Renal cortex interstitium (tissue), 11 donors: ENCODE results near the gene PVRIG. TPM values are rescaled to one million over a fixed set of nuclear protein-coding genes. Genes with fewer than 3 reads are reported as not detected.
"Not testable (repeated sequence)": the region's sequence is repeated elsewhere in the genome, so short reads cannot be mapped to it uniquely, and the experiment has no call there.

ENCODE experiments used
- DNase-seq, 11 donors: peaks; one replicate each; pipeline ENCODE4 v3.0.0-alpha.2; 2013; ENCODE audit warnings: low read depth in 9 of 11, low spot score in 4 of 11; ENCODE audit errors: extremely low read depth in 1 of 11
- polyA plus RNA-seq, 3 donors: library from polyadenylated mRNA; unstranded; fragments of 120-200 nt; gene quantifications; one replicate each; pipeline ENCODE4 v1.2.1, GENCODE V29; 2013; ENCODE audit not compliant: insufficient read length in 3 of 3

Gene PVRIG
- polyA plus RNA-seq, 3 donors, result 2.2 to 6.6 (median 5.2) TPM

- no peak for DNase-seq
Observed at GRCh38 chr7:100221767-100222444, 2.2 kb downstream of the PVRIG start.

GRCh38 chr7:100222445-100223132 lies 2.8 kb downstream of the PVRIG start:
- no peak for DNase-seq

DNA sequence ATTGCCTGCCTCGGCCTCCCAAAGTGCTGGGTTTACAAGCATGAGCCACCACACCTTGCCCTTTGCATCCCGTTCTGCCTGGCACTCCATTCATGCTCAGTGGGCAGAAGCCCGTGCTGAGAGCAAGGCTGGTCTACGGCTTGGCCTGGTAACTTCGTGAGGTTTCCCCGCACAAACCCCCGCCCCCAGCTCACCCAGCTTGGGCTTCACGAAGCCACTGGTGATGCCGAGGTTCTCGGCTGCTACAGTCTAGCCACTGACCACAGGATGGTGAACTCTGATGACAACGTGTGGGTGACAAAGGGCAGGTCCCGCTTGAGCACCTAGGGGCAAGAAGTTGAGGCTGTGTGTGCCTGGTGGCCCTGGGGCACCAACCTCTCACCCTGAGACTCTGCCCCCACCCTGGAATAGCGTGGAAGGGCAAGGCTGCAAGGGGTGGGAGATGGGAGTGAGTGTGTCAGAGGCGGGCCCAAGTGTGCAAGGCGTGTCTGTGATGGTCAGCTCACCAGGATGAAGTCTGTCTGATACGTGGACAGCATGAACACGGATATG lies 3.7 kb downstream of the PVRIG start:
- not testable (repeated sequence) for DNase-seq

DNA sequence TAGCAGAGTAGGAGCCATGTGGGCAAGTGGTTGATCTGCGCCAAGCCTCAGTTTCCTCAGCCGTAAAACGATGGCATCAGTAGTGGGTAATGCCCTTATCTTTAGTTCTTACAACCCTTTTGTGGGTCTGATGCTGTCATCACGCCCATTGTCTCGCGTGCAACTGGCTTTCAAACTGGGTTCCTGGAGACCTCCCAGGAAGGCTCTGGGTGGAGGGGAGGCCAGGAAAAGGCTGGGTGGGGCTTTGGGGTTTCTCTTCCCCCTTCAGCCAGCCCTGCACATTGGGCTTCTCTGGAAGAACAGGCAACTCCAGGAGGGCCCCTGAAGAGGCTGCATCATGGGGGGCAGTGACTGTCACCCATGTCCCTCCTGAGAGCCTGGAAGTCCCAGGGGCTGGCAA lies 5.1 kb downstream of the PVRIG start:
- DNase-seq, result not testable (repeated sequence)

DNA sequence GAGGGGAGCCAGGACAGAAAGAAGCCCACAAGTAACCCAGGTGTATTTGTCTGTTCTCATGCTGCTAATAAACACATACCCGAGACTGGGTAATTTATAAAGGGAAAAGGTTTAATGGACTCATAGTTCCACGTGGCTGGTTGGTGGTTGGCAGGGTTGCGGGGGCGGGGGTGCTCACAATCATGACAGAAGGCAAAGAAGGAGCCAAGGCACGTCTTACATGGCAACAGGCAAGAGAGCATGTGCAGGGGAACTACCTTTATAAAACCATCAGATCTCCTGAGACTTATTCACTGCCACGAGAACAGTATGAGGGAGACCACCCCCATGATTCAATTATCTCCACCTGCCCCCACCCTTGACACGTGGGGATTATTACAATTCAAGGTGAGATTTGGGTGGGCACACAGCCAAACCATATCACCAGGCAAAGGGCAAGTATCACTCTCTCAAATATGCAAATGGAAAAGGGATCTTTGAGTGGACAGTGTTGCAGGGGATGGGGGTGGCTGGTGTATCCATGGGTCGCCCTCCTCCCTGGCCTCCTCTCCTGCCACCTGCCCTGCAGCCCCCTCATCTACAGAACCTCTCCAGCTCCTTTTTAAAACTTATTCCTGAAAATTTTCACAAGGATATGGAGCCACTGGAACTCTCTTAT lies 15.0 kb downstream of the PVRIG start:
- not testable (repeated sequence) for DNase-seq

DNA sequence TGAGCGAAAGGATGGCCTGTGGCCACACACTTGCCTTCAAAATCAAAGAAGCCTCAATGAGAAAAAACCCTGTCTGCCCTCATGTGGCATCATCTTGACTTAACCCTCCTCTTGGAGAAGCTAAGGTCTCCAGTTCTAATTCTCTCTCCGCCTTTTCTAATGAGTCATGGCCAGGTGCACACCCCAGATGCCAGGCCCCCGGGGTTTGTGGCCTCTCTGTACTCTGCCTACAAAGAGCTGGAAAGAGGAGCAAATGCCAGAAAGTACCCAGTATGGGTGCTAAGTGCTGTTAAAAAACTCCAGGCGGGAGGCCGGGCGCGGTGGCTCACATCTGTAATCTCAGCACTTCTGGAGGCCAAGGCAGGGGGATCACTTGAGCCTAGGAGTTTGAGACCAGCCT lies 20.2 kb downstream of the PVRIG start:
- not testable (repeated sequence) for DNase-seq

- DNase-seq, result not testable (repeated sequence)
Observed at GRCh38 chr7:100243385-100243784, 23.6 kb downstream of the PVRIG start.

DNA sequence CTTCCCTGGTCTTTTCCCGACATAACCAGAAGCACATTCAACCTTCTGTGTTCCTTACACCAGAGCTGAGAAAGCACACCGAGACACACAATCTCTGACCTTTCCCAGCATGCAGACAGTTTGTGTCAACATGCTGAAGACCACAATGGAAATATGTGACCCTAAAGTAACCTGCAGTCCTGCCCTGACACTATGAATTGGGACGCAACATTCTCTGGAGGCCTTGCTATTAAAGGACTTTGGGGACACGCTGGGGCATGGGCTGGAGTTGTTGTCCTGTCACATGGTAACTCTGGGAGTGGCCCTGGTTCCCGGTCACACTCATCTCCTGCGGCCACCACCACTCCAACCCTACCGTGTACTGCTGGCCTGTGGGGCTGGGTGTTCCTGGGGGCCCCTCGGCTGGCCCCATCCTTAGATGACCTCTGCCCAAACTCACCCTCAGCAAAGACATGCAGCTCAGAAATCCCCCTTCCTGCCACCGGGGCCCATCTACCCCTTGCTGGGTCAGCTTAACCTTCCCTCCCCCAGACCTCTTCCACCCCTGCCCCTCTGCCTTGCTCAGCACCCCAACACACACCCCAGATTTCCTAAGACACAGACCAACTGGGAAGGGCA lies 25.3 kb downstream of the PVRIG start:
- DNase-seq, result not testable (repeated sequence)

GRCh38 chr7:100246121-100246864 lies 26.5 kb downstream of the PVRIG start:
- not testable (repeated sequence) for DNase-seq

- DNase-seq, result not testable (repeated sequence)
Observed at GRCh38 chr7:100246865-100247137, 27.1 kb downstream of the PVRIG start.

- DNase-seq, result peak in 4 of 11 donors; percentile 57 to 71 (median 65)
Observed at GRCh38 chr7:100247152-100247757, 27.5 kb downstream of the PVRIG start.

DNA sequence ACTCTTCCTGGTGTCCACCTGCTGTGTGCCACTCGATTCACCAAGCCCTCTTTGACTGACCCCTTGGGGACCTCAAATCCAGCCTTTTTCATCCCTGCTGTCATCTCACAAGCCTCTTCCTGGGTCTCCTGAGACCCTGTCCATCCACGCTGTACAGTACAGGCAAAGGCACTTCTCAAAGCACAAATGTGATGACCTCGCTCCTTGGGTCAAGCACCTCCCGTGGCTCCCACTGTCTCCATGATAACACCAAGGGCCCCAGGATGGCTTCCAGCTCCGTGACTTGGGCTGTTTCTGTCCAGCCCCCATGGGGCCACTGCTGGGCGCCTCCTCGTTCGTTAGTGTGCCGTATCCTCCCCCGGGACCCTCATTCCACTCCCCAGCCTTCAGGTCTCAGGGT lies 28.7 kb downstream of the PVRIG start:
- DNase-seq, result no peak

DNA sequence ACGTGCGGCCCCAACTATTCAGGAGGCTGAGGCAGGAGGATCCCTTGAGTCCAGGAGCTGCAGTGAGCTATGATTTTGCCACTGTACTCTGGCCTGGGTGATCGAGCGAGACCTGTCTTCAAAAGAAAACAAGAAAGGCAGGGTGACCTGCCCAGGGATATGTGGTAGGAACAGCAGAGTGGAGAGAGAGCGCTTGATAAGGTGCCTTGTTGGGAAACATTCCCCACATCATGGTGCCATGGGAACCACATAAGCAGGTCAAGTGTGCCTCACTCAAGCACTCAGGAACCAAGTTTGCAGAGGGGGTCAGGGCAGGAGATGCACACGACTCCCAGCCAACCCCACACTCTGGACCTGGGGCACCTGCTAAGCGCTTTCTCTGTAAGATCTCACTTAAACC lies 37.3 kb downstream of the PVRIG start:
- no peak for DNase-seq

DNA sequence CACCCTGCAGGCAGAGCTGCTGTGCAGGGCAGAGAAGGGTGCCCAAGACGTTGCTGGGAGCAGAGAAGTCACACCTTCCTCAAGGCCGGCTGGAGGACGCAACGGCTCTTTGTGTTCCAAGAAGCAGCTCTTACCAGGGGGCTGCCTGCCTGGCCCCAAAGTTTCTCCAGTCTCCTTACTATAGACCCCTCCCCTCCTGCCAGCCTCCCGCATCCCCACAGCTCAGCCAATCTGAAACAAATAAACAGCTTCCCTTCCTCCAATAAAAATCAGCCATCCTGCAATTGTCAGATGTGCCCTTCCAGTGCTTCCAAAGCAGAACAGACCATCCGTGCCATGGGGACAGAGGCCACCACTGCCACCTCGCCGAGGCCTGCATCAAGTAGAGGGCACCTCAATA lies 40.2 kb downstream of the PVRIG start:
- DNase-seq, result not testable (repeated sequence)

DNA sequence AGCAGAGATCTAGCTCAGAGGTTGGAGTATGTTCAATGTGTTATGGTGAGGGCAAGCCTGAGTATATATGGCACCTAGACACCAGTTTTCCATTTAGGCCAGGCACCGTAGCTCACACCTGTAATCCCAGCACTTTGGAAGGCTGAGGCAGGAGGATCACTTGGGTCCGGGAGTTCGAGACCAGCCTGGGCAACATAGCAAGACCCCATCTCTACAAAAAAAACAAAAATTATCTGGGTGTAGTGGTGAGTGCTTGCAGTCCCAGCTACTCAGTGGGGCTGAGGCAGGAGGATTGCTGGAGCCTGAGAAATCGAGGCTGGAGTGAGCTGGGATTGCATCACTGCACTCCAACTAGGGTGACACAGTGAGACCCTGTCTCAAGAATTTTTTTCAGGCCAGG lies 43.1 kb downstream of the PVRIG start:
- not testable (repeated sequence) for DNase-seq

- DNase-seq, result not testable (repeated sequence)
Observed at GRCh38 chr7:100264223-100264622, 44.5 kb downstream of the PVRIG start.

- not testable (repeated sequence) for DNase-seq
Observed at GRCh38 chr7:100264669-100265165, 45.0 kb downstream of the PVRIG start.

DNA sequence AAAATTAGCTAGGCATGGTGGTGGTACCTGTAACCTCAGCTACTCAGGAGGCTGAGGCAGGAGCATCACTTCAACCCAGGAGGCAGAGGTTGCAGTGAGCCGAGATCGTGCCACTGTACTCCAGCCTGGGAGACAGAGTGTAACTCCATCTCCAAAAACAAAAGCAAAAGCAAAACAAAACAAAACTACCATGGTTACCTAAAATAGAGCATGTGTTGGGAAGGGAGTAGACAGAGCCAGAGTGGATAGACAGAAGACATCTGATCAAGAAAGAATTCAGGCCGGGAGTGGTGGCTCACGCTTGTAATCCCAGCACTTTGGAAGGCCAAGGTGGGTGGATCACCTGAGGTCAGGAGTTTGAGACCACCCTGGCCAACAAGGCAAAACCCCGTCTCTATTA lies 46.1 kb downstream of the PVRIG start:
- DNase-seq, result not testable (repeated sequence)
